Kidney capillary endothelial cell (primary cell): ENCODE results near the gene PRAC2.

Experiments used
- DNase-seq: peaks from one replicate; pipeline ENCODE4 v3.0.0-alpha.2; 2018; ENCODE audit warnings: low spot score

PRAC2 gene

GRCh38 chr17:48755356-48755755 lies 32.4 kb downstream of the PRAC2 start:
- DNase-seq: no peak

- DNase-seq: no peak
These were observed 33.9 kb downstream of the PRAC2 start for GRCh38 chr17:48756830-48757251.

- DNase-seq: no peak
These were observed 34.6 kb downstream of the PRAC2 start for GRCh38 chr17:48757524-48757961.

- DNase-seq: no peak
These were observed 36.3 kb downstream of the PRAC2 start for GRCh38 chr17:48759288-48759687.

- no peak for DNase-seq
These were observed 37.4 kb downstream of the PRAC2 start for GRCh38 chr17:48760411-48760810.

- no peak for DNase-seq
These were observed 38.1 kb downstream of the PRAC2 start for GRCh38 chr17:48761114-48761513.

GRCh38 chr17:48767263-48767774 lies 44.3 kb downstream of the PRAC2 start:
- DNase-seq: no peak

- no peak for DNase-seq
These were observed 46.2 kb downstream of the PRAC2 start for GRCh38 chr17:48769009-48769675.

GRCh38 chr17:48770954-48771353 lies 48.0 kb downstream of the PRAC2 start:
- no peak for DNase-seq

- no peak for DNase-seq
These were observed 50.3 kb downstream of the PRAC2 start for GRCh38 chr17:48773245-48773644.
